Neural cell (in vitro differentiated cells): ENCODE results near the gene ATAD2B. TPM values are rescaled to one million over a fixed set of nuclear protein-coding genes. Genes with fewer than 3 reads are reported as not detected.

ENCODE experiments used
- H2AFZ ChIP-seq: fragments of 200-600, 300-800 bp; sonication (generic), shearing (Covaris generic); 2 replicates; pipeline ENCODE4 v1.6.0; 2014; ENCODE audit warnings: low read depth, mild to moderate bottlenecking, antibody characterized with exemption, low read length, moderate library complexity
- H3F3A ChIP-seq: fragments of 200-600 bp; shearing (Covaris generic); 2 replicates; pipeline ENCODE4 v1.6.1; 2016; ENCODE audit warnings: mild to moderate bottlenecking, moderate library complexity, mixed read lengths, antibody characterized with exemption, low read length; ENCODE audit not compliant: insufficient read depth, poor library complexity, severe bottlenecking
- H3K27ac ChIP-seq: fragments of 200-600, 300-800 bp; sonication (generic), shearing (Covaris generic); 2 replicates; pipeline ENCODE4 v1.5.1; 2014; ENCODE audit warnings: mild to moderate bottlenecking, low read length, moderate library complexity
- H3K27me3 ChIP-seq: fragments of 300-800, 200-600 bp; sonication (generic), shearing (Covaris generic); 2 replicates; pipeline ENCODE4 v1.6.0; 2014; ENCODE audit warnings: mild to moderate bottlenecking, low read depth, low read length, moderate library complexity; ENCODE audit not compliant: insufficient read depth
- H3K36me3 ChIP-seq: fragments of 300-800, 200-600 bp; sonication (generic), shearing (Covaris generic); 2 replicates; pipeline ENCODE4 v1.5.1; 2014; ENCODE audit warnings: mild to moderate bottlenecking, antibody characterized with exemption, low read length, moderate library complexity; ENCODE audit not compliant: insufficient read depth
- H3K4me2 ChIP-seq: fragments of 300-800, 200-600 bp; sonication (generic), shearing (Covaris generic); 2 replicates; pipeline ENCODE4 v1.6.0; 2014; ENCODE audit warnings: mild to moderate bottlenecking, low read length
- H3K4me3 ChIP-seq: fragments of 300-800, 200-600 bp; sonication (generic), shearing (Covaris generic); 2 replicates; pipeline ENCODE4 v1.5.1; 2014; ENCODE audit warnings: mild to moderate bottlenecking, low read length, moderate library complexity
- H3K79me2 ChIP-seq: fragments of 200-600 bp; shearing (Covaris generic); replicated peaks from 2 replicates; pipeline ENCODE4 v1.6.0; 2014; ENCODE audit warnings: mild to moderate bottlenecking, low read length, moderate library complexity; ENCODE audit not compliant: insufficient read depth
- H3K9ac ChIP-seq: fragments of 300-800, 200-600 bp; sonication (generic), shearing (Covaris generic); 2 replicates; pipeline ENCODE4 v1.6.1; 2016; ENCODE audit warnings: mild to moderate bottlenecking, low read length, mixed read lengths
- H3K9me2 ChIP-seq: fragments of 200-600 bp; shearing (Covaris generic); 2 replicates; pipeline ENCODE4 v1.6.1; 2016; ENCODE audit warnings: mild to moderate bottlenecking, low read length, mixed read lengths; ENCODE audit not compliant: insufficient read depth
- H3K9me3 ChIP-seq: fragments of 200-600, 300-800 bp; sonication (generic), shearing (Covaris generic); 2 replicates; pipeline ENCODE4 v1.6.1; 2016; ENCODE audit warnings: mild to moderate bottlenecking, mixed run types, low read length, moderate library complexity, mixed read lengths
- H4K20me1 ChIP-seq: fragments of 200-600 bp; shearing (Covaris generic); 2 replicates; pipeline ENCODE4 v1.6.1; 2016; ENCODE audit warnings: mild to moderate bottlenecking, mixed run types; ENCODE audit not compliant: insufficient read depth
- CTCF ChIP-seq: fragments of 450-650 bp; IDR thresholded peaks from 2 replicates; pipeline ENCODE4 v1.5.1; 2014; ENCODE audit warnings: antibody characterized with exemption, mild to moderate bottlenecking, moderate library complexity; ENCODE audit not compliant: poor library complexity, severe bottlenecking
- EP300 ChIP-seq: fragments of 450-650 bp; conservative IDR thresholded peaks from 2 replicates; pipeline ENCODE4 v1.6.1; 2014; ENCODE audit warnings: antibody characterized with exemption, mild to moderate bottlenecking, moderate library complexity; ENCODE audit not compliant: poor library complexity, severe bottlenecking
- EZH2 ChIP-seq: fragments of 200-600, 300-800 bp; shearing (Covaris generic), sonication (generic); IDR thresholded peaks from 2 replicates; pipeline ENCODE4 v1.6.1; 2014; ENCODE audit warnings: antibody characterized with exemption, low read length, borderline replicate concordance, mild to moderate bottlenecking; ENCODE audit not compliant: insufficient read depth, poor library complexity, severe bottlenecking
- MXI1 ChIP-seq: fragments of 450-650 bp; conservative IDR thresholded peaks from 2 replicates; pipeline ENCODE4 v1.6.1; 2014; ENCODE audit warnings: antibody characterized with exemption, mild to moderate bottlenecking; ENCODE audit not compliant: poor library complexity, severe bottlenecking
- POLR2AphosphoS5 ChIP-seq: IDR thresholded peaks from 2 replicates; pipeline ENCODE4 v1.6.1; 2012
- RAD21 ChIP-seq: fragments of 450-650 bp; conservative IDR thresholded peaks from 2 replicates; pipeline ENCODE4 v1.6.1; 2014; ENCODE audit warnings: antibody characterized with exemption, mild to moderate bottlenecking, moderate library complexity
- REST ChIP-seq: IDR thresholded peaks from 2 replicates; pipeline ENCODE4 v1.6.1; 2012; ENCODE audit warnings: borderline replicate concordance
- SMC3 ChIP-seq: fragments of 450-650 bp; conservative IDR thresholded peaks from 2 replicates; pipeline ENCODE4 v1.6.1; 2014; ENCODE audit warnings: antibody characterized with exemption, mild to moderate bottlenecking, moderate library complexity; ENCODE audit not compliant: poor library complexity
- TAF1 ChIP-seq: IDR thresholded peaks from 2 replicates; pipeline ENCODE4 v1.6.1; 2012; ENCODE audit warnings: low read depth
- polyA plus RNA-seq: library from polyadenylated mRNA; depleted of rRNA; stranded (reverse); fragments of >200 nt; gene quantifications from 2 replicates; pipeline ENCODE4 v1.2.3, GENCODE V29; 2014

Gene ATAD2B
- polyA plus RNA-seq, 1 donor from 2014 or later: 37.6 TPM

- Histone ChIP-seq H3K9ac (no peak overlapping the region), H3K4me2 (no peak overlapping the region), H3K36me3 (no peaks in the 10 kb centered on the region), H3K4me3 (no peak overlapping the region), H3K9me2 (peaks cover 4% of the 10 kb centered on the region), H3K27me3 (no peaks in the 10 kb centered on the region), H2AFZ (no peak overlapping the region), H3K79me2 (peaks cover 2% of the 10 kb centered on the region), H3F3A (no peaks in the 10 kb centered on the region), H4K20me1 (no peaks in the 10 kb centered on the region), H3K27ac (no peak overlapping the region), H3K9me3 (no peaks in the 10 kb centered on the region)
- TF ChIP-seq POLR2AphosphoS5 (no peak), CTCF (no peak), REST (no peak), RAD21 (no peak), EP300 (no peak), EZH2 (no peak), SMC3 (no peak), TAF1 (no peak), MXI1 (no peak)
These were observed 123.5 kb downstream of the ATAD2B start for GRCh38 chr2:23803264-23803964.

- TF ChIP-seq POLR2AphosphoS5 (no peak), SMC3 (no peak), EP300 (no peak), TAF1 (no peak), RAD21 (no peak), EZH2 (no peak), MXI1 (no peak), REST (no peak), CTCF (no peak)
- no peaks in the 10 kb centered on the region for H3K9me3 ChIP-seq
- no peaks in the 10 kb centered on the region for H3K27me3 ChIP-seq
- no peak overlapping the region for H2AFZ ChIP-seq
- H3F3A ChIP-seq: no peaks in the 10 kb centered on the region
- H3K27ac ChIP-seq: no peak overlapping the region
- no peak overlapping the region for H3K4me3 ChIP-seq
- peaks cover 4% of the 10 kb centered on the region for H3K9me2 ChIP-seq
- no peaks in the 10 kb centered on the region for H4K20me1 ChIP-seq
- H3K79me2 ChIP-seq: peaks cover 5% of the 10 kb centered on the region
- no peak overlapping the region for H3K4me2 ChIP-seq
- no peaks in the 10 kb centered on the region for H3K36me3 ChIP-seq
- H3K9ac ChIP-seq: no peak overlapping the region
These were observed 125.5 kb downstream of the ATAD2B start for GRCh38 chr2:23801396-23801795.
